ENCODE data around the gene ZNF253.
A peak's percentile ranks its signal among the peaks of the same experiment; 100 is the strongest.
"Not testable (repeated sequence)": the region's sequence is repeated elsewhere in the genome, so short reads cannot be mapped to it uniquely, and the experiment has no call there.

ZNF253 gene

DNA sequence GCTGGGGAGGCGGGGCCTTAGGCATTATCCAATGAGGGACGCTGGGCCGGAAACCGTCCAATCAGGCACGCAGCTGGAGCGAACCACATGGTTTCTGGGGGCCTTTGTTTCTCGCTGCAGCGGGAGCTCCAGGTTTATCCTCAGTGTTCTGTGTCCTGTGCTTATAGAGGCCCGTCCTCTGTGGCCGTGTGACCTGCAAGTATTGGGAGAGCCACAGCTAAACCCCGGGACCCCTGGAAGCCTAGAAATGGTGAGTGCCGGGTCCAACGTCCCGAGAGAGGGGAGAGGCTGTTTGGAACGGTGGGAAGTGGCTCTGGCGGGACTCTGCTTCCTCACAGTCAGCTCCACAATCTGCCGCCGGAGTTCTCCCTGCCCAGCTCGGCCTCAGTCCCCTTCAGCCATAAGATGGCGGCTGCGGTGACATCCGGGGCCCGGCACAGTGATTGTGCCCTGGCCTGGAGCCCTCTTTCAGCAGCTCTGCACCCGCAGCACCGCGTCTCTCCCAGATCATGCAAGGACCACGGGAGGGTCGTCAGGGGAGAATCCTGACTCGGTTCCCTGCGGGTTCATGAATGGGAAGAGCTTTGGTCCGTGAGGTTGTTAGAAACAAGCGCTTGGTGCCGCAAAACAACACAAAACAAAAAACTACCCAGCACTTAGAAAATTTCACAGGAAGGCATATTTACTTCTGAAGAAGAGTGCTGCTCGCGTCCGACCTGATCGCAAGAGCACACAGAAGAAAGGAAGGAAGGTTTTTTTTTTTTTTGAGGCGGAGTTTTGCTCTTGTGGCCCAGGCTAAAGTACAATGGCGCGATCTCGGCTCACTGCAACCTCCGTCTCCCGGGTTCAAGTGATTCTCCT lies at the start of gene ZNF253:
TSS of gene ZNF253 (plus strand) at position 133 of the 861 bp plus-strand sequence. CDS start at position 248, 115 bp downstream.
- peak; percentile 96 for DNase-seq

DNA sequence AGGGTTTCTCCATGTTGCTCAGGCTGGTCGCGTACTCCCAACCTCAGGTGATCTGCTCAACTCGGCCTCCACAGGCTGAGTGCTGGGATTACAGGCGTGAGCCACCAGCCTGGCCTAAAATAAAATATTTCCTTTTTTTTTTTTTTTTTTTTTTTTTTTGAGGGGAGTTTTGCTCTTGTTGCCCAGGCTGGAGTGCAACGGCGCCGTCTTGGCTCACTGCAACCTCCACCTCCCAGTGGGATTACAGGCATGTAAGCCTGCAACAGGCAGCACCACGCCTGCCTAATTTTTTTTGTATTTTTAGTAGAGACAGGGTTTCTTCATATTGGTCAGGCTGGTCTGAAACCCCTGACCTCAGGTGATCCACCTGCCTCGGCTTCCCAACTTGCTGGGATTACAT lies 49.0 kb upstream of the ZNF253 start:
- DNase-seq = no peak

DNA sequence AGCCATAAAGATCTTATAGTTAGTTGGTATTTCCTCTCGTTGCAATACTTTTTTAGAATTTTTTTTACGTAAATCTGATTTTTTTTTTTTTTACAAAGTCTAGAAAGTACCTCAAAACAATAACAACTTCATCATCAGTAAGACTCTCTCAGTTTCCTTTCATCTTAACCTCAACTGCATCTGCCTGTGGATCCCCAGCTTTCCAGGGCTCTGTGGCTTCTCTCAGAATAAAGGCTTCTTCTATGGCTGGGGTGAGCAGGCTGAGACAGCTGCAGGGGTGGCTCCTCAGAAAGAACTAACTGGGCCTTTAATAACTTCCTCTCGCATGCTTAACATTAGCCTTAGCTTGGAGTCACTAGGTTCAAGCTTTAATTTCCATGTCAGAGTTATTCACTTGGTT lies 48.3 kb upstream of the ZNF253 start:
- DNase-seq = peak; percentile 29

DNA sequence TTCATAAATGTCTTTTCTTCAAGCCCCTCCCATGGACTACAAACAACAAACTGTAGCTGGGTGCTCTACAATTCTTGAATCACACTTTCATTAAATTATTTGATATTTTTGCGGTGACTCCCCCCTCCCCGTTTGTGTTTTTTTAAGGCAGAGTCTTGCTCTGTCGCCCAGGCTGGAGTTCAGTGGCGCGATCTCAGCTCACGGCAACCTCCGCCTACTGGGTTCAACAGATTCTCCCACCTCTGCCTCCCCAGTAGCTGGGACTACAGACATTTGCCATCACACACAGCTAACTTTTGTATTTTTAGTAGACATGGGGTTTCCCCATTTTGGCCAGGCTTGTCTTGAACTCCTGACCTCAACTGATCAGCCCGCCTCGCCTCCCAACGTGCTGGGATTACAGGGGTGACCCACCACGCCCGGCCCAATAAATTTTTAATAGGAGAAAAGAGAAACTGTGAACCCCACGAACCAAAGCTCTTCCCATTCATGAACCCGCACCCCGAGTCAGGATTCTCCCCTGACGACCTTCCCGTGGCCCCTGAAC lies 44.8 kb upstream of the ZNF253 start:
- DNase-seq = no peak

DNA sequence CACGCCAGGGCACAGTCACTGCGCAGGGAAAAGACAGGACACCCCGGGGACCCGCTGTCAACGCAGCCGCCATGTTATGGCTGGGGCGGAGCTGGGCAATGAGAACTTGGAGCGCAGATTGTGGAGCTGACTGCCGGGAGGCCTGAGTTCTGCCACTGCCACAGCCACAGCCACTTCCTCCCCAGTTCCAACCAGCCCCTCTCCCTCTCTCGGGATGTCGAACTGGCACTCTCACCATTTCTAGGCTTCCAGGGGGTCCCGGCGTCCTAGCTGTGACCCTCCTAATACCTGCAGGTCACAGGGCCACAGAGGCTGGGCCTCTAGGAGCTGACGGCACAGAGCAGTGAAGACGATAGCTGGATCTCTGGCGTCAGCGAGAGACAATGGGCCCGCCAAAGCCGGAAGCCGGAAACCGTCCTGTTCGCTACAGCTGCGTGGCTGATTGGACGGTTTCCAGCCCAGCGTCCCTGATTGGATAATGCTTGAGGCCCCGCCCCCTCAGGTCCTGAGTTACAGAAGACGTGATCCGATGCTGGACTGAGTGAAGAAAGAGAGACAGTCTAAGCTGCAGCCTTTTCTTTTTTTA lies 44.2 kb upstream of the ZNF253 start, which contains the start of gene ZNF506:
TSS of gene ZNF506 (minus strand) at position 385 of the 586 bp plus-strand sequence. CDS start at position 238, 147 bp downstream.
- peak; percentile 97 for DNase-seq

DNA sequence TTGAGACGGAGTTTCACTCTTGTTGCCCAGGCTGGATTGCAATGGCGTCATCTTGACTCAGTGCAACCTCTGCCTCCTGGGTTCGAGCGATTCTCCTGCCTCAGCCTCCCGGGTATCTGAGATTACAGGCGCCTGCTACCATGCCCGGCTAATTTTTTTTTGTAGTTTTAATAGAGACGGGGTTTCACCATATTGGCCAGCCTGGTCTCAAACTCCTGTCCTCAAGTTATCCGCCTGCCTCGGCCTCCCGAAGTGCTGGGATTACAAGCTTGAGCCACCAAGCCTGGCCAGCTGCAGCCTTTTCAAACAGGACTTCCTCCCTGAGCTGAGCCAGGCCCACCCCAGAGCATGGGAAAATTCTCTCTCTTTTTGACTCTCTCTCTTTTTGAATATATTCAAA lies 43.7 kb upstream of the ZNF253 start:
- DNase-seq = not testable (repeated sequence)

DNA sequence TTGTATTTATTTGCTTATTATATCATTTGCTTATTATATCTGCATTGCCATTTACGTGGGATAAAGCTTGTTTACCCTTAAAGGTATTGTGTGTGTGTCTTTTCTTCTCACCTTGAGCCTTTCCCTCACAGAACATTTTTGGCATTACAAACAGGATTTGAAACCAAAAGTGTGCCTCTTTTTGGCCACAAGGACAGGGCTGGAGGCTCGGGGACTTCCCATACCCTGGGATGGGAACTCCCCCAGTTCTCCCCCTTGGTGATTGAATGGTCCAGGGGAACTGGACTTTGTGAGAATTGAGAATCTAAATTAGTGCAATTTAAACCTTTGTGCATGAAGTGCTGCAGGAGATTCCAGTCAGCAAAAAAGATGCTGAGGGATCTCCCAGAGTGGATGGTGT lies 41.8 kb upstream of the ZNF253 start:
- DNase-seq = no peak

DNA sequence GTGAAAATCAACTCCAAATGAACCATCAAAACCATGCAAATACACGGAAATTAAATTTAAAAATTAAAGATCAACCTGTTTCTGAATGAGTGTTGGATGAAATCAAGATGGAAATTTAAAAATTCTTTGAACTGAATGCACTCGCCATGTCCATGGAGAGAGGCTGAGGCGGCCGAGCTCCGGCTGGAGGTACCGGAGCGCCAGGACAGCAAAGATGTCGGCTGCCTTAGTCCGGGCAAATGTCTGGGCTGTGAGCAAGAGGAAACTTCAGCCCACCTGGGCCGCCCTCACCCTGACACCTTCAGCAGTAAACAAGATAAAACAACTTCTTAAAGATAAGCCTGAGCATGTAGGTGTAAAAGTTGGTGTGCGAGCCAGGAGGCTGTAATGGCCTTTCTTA lies 38.8 kb upstream of the ZNF253 start:
- DNase-seq = no peak

DNA sequence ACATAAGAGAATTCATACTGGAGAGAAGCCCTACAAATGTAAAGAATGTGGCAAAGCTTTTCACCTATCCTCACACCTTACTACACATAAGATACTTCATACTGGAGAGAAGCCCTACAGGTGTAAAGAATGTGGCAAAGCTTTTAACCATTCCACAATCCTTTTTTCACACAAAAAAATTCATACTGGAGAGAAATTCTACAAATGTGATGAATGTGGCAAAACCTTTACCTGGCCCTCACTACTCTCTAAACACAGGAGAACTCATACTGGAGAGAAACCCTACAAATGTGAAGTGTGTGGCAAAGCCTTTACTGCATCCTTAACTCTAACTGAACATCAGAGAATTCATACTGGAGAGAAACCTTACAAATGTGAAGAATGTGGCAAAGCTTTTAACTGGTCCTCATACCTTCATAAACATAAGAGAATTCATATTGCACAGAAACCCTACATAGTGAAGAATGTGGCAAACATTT lies 30.1 kb upstream of the ZNF253 start:
- no peak for DNase-seq

DNA sequence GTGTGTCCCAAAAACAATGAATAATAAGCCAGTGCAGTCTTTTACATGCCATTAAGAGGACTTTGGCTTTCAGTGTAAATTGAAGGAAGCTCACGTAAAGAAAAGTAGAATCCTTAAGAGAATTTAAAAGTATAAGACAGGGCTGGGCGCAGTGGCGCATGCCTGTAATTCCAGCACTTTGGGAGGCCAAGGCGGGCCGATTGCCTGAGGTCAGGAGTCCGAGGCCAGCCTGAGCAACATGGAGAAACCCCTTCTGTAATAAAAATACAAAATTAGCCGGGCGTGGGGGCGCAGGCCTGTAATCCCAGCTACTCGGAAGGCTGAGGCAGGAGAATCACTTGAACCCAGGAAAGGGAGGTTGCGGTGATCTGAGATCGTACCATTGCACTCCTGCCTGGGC lies 17.9 kb upstream of the ZNF253 start:
- DNase-seq = no peak

DNA sequence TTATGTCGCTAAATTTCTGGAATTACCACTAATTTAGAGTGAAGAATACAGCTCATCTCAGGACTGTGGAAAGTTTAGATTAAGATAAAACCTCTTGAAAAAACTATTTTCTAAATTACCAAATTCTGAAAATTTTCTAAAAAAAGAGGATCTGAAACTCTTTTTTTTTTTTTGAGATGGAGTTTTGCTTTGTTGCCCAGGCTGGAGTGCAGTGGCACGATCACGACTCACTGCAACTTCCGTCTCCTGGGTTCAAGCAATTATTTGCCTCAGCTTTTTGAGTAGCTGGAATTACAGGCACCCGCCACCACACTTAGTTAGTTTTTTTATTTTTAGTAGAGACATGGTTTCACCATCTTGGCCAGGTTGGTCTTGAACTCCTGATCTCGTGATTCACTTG lies 16.6 kb upstream of the ZNF253 start:
- no peak for DNase-seq

DNA sequence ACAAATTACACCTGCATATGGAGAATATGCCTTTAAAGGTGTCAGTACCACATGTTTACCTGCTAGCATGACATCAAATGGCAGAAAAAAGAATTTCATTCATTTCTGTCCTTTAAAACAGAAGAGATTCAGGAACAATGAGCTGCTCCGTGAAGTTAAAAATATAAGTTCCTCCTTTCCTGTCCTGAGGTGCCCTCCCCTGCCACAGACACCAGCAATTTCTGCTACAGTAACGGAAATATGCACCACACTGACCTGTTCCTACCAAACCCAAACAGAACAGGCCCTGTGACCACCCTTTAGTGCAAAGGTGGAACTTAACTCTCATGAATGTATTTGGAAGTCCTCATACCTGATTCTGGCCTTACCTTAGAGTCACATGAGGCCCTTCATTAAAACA lies 13.9 kb upstream of the ZNF253 start:
- DNase-seq = not testable (repeated sequence)

DNA sequence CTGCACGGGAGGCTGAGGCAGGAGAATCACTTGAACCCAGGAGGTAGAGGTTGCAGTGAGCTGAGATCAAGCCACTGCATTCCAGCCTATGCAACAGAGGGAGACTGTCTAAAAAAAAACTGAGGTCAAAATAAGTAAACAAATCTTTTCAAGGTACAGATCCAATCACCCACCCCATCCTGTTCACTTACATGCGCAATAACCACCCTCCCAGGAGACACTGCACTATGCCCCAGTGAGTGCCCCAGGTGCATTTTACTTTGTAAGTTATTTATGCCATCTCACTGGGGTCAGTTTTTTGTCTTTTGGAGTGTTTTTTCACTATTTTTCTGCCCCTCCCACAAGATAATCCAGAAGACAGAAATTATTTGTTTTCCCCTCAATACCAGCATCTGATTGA lies 6.9 kb upstream of the ZNF253 start:
- no peak for DNase-seq

DNA sequence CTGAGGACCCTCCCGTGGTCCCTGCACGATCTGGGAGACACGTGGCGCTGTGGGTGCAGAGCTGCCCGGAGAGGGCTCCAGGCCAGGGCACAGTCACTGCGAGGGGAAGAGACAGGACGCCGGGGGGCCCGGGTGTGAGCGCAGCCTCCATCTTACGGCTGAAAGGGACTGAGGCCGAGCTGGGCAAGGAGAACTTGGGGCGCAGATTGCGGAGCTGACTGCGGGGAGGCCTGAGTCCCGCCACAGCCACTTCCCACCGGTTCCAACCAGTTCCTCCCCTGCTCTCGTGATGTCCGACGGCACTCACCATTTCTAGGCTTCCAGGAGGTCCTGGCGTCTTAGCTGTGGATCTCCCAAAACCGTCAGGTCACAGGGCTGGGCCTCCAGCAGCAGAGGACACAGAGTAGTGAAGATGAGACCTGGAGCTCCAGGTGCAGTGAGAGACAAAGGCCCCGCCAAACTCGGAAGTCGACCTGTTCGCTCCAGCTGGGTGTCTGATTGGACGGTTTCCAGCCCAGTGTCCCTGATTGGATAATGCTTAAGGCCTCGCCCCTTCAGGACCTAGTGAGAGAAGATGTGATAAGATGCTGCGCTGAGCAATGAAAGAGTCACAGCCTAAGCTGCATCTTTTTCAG lies 4.8 kb upstream of the ZNF253 start:
- peak; percentile 54 for DNase-seq

DNA sequence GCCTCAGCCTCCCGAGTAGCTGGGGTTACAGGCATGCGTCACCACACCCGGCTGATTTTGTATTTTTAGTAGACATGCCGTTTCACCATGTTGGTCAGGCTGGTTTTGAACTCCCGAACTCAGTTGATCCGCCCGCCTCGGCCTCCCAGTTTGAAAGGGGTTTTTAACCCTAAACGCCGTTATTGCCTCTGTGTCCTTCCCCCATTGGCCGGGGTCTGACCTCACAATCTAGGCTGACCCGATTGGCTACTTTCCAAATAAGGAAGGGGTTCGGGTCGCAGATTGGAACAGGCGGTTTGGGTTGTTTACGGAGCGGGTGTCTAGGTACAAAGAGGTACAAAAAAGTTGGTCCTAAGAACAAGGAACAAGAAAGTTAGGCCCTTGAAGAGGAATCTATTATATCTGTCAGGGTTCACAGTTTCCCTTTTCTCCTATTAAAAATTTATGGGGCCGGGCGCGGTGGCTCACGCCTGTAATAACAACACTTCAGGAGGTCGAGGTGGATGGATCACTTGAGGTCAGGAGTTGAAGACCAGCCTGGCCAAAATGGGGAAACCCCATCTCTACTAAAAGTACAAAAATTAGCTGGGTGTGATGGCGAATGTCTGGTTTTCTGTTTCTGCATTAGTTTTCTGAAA lies 1.0 kb downstream of the ZNF253 start:
- no peak for DNase-seq

DNA sequence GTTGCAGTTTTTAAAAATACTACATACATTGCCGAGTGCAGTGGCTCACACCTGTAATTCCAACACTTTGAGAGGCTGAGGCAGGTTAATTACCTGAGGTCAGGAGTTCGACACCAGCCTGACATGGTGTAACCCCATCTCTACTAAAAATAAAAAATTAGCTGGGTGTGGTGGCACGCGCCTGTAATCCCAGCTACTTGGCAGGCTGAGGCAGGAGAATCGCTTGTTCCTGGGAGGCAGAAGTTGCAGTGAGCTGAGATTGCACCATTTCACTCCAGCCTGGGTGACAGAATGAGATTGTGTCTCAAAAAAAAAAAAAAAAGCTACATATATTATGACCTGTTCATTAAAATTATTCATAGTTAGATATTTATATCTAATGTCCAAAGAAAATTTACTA lies 4.4 kb downstream of the ZNF253 start:
- DNase-seq = not testable (repeated sequence)

DNA sequence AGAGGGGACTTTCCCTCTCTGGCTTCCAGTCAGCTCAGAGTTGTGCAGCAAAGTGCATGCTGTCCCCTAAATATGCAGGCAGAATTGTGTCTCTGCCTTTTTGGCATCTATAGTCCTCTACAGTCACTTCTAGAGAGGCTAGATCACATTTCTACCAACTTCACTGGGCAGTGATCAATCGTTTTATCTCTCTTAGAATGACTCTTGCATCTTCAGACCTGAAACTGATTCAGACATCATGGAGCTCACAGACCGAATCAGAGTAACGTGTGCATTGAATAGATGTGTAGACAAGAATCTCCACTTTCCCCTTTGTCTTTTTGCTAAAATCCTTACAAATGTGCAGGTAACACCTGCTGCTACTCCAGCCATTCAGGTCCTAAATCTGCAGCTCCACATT lies 6.2 kb downstream of the ZNF253 start:
- no peak for DNase-seq

DNA sequence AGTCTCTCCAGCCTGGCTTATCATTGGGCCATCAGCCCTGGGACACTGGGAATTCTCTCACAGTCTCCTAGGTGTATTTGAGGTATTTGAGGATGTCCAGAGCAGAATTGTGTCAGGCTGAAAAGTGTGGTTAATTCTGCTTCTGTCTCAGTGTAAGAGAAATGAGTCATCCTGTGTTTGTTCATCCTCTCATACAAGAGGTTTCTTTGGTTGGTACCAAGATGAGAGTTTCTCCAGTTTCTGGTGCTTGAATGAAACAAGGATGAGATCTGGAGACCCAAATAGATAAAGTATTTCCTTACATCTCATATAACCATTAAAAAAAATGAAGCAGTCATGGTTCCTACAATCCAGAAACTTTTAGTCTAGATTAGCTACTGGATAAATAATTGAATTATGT lies 7.7 kb downstream of the ZNF253 start:
- no peak for DNase-seq

DNA sequence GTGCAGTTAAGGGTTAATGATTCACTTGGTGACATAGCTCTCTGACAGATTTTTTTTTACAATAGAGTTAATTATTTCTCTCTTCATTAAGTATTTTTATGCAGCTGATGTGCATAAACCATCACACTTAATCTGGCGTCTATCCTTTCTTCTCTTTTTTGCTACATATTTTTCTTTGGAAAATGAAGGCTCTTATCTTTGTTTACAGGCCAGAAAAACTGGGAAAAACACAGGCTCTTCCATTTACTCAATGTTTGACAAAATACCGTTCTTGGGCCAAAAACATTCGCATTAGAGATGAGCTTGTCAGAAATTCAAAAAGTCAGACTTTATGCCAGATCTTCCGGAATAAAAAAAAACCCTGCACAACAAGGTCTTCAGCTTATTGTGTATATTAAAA lies 12.0 kb downstream of the ZNF253 start:
- DNase-seq = no peak

DNA sequence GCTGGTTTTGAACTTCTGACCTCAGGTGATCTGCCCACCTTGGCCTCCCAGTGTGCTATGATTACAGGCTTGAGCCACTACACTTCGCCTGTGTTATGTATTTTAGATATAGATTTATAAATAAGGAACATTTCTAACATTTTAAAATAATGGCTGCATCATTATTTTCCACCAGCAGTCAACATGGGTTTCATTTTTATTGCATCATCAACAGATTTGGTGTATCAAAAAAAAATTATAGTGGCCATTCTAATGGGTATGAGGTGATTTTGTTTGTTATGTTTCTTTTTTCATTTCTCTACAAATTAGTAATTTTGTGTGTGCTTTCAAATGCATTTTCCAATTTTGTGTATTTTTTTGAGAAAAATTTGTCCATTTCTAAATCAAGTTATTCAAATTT lies 18.9 kb downstream of the ZNF253 start:
- no peak for DNase-seq

DNA sequence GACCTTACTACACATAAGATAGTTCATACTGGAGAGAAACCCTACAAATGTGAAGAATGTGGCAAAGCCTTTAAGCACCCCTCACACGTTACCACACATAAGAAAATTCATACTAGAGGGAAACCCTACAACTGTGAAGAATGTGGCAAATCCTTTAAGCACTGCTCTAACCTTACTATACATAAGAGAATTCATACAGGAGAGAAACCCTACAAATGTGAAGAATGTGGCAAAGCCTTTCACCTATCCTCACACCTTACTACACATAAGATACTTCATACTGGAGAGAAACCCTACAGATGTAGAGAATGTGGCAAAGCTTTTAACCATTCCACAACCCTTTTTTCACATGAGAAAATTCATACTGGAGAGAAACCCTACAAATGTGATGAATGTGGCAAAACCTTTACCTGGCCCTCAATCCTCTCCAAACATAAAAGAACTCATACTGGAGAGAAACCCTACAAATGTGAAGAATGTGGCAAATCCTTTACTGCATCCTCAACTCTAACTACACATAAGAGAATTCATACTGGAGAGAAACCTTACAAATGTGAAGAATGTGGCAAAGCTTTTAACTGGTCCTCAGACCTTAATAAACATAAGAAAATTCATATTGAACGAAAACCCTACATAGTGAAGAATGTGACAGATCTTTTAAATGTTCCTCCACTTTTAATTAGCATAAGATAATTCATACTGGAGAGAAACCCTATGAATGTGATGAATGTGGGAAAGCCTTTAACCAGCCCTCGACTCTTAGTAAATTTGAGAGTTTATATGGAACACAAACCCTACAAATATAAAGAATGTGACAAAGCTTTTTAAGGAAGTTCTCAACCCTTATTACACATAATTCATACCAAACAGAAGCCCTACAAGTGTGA lies 26.6 kb downstream of the ZNF253 start:
- not testable (repeated sequence) for DNase-seq

Measured in activated gamma-delta T cell treated with Interleukin-2 at 50 U/mL for 16 hours (primary cell).